Sigmoid colon (tissue), 7 donors: ENCODE results near the gene FLNC. TPM values are rescaled to one million over a fixed set of nuclear protein-coding genes. Genes with fewer than 3 reads are reported as not detected.

ENCODE experiments used
- DNase-seq: peaks from one replicate; pipeline ENCODE4 v3.0.0-alpha.2; 2019
- H3K27ac ChIP-seq, 4 donors: fragments of 200-600 bp; sonication (generic); one replicate each; pipeline ENCODE4 v1.5.1; 2016 to 2019; ENCODE audit warnings: mild to moderate bottlenecking in 1 of 4
- H3K27me3 ChIP-seq, 3 donors: fragments of 200-600 bp; sonication (generic); one replicate each; pipeline ENCODE4 v1.5.1; 2019; ENCODE audit warnings: mild to moderate bottlenecking in 1 of 3
- H3K36me3 ChIP-seq, 4 donors: fragments of 200-600 bp; sonication (generic); one replicate each; pipeline ENCODE4 v1.5.1; 2016 to 2019
- H3K4me1 ChIP-seq, 4 donors: fragments of 200-600 bp; sonication (generic); one replicate each; pipeline ENCODE4 v1.5.1; 2017 to 2019
- H3K4me3 ChIP-seq, 4 donors: fragments of 200-600 bp; sonication (generic); one replicate each; pipeline ENCODE4 v1.5.1; 2017 to 2019; ENCODE audit warnings: mild to moderate bottlenecking in 2 of 4, moderate library complexity in 1 of 4
- H3K9me3 ChIP-seq, 4 donors: fragments of 200-600 bp in 3 of 4; sonication (generic) in 3 of 4; one replicate each; pipeline versions ENCODE4 v1.5.1 to v1.6.1; 2013 to 2019
- CTCF ChIP-seq, 4 experiments: fragments of 450-650 bp in 3 of 4; fragments of 200-600 bp in 1 of 4; IDR thresholded peaks; one replicate each; pipeline ENCODE4 v1.5.1; 2016 to 2019; ENCODE audit warnings: antibody characterized with exemption in 4 of 4, mild to moderate bottlenecking in 3 of 4, moderate library complexity in 2 of 4
- EP300 ChIP-seq, 4 donors: sonication (generic); formaldehyde crosslinking; IDR thresholded peaks; one replicate each; pipeline ENCODE4 v1.6.1; 2017; ENCODE audit warnings: antibody characterized with exemption in 4 of 4
- POLR2A ChIP-seq, 2 donors: fragments of 450-650 bp; IDR thresholded peaks; one replicate each; pipeline ENCODE4 v1.6.1; 2016; ENCODE audit warnings: antibody characterized with exemption in 2 of 2, mild to moderate bottlenecking in 2 of 2, moderate library complexity in 2 of 2
- POLR2AphosphoS5 ChIP-seq, 4 donors: sonication (generic); formaldehyde crosslinking; IDR thresholded peaks; one replicate each; pipeline ENCODE4 v1.6.1; 2017; ENCODE audit warnings: antibody characterized with exemption in 4 of 4
- WGBS, 2 donors: extraction: QIAGEN DNeasy Blood & Tissue Kit; methylation state at CpG; one replicate each; pipeline ENCODE4 v1.1.7; 2013; 5-methylcytosine and 5-hydroxymethylcytosine counted together
- intact Hi-C: fragments of 100-400 bp; cut with DNase I; formaldehyde crosslinking; loops from one replicate; pipeline ENCODE4 v1.15.1; 2023
- polyA plus RNA-seq, 3 donors: library from polyadenylated mRNA; stranded (reverse); fragments of 200-250 nt; gene quantifications; one replicate each; pipeline ENCODE4 v1.2.3, GENCODE V29; 2013
- total RNA-seq, 4 donors: library from RNA; depleted of rRNA; stranded (reverse); fragments of >200 nt; gene quantifications; one replicate each; pipeline ENCODE4 v1.1.0, GENCODE V29; 2016
- donor health status: healthy with polysubstance abuse.
- donor health status: Bipolar disorder and iron deficiency.
- donor health status: healthy.

Gene FLNC
- total and polyA plus RNA-seq, 7 donors = 0.69 to 489 (median 95.3) TPM

DNA sequence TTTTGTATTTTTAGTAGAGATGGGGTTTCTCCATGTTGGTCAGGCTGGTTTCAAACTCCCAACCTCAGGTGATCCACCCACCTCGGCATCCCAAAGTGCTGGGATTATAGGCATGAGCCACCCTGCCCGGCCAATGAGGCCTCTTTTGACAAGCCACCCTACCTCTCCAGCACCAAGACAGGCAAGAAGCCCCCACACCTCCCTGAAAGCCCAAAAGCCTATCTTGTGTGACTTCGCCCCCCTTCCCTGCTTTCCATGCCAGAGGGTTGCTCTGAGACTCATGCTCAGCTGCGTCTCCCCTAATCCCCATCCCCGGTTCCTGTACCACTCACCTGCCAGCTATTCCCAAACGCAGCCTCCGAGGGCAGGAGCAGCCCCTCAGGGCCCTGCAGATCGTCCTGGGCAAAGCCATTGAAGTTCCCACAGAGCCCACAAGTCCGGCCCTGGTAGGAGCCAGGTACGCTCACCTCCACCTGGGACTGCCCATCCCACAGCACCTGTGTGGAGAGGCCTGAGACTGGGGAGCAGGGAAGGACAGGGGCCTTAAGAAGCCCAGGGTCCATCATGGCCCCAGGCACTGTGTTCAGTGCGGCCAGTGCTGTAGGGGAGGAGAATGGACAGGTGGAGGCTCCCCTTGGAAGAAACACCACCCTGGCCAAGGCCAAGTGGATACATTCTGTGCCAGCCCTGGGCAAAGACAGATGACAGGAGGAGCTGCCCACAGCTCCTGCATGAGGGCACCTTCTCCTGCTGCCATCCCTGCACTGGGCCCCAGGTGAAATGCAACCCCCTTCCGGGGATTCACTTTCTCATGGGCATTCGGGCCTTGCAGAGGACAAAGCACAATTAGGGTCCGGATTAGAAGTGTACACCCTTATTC lies 48.3 kb downstream of the FLNC start:
- peak; percentile 39 for DNase-seq
- H3K4me1 ChIP-seq = peaks cover 0 to 9% (median 3%) of the 10 kb centered on the region in 4 donors
- no peak overlapping the region for H3K4me3 ChIP-seq
- no peaks in the 10 kb centered on the region for H3K27me3 ChIP-seq
- no peaks in the 10 kb centered on the region for H3K36me3 ChIP-seq
- no peak overlapping the region for H3K27ac ChIP-seq
- no peaks in the 10 kb centered on the region for H3K9me3 ChIP-seq
- intact Hi-C loops = no loop called here
- 91 to 94% methylated on average over 14 of the region's 14 CpGs for WGBS, 2 donors
- no peak for TF ChIP-seq POLR2A (IDR thresholded peaks at IDR 0.05)
- no peak for TF ChIP-seq POLR2AphosphoS5 (IDR thresholded peaks at IDR 0.05)
- no peak for TF ChIP-seq CTCF (IDR thresholded peaks at IDR 0.05)
- TF ChIP-seq EP300 (IDR thresholded peaks at IDR 0.05) = no peak

GRCh38 chr7:128879461-128879938 lies 49.3 kb downstream of the FLNC start:
- Histone ChIP-seq H3K27me3 (no peaks in the 10 kb centered on the region), H3K4me1 (peaks cover 0 to 9% (median 3%) of the 10 kb centered on the region in 4 donors), H3K36me3 (no peaks in the 10 kb centered on the region), H3K4me3 (no peak overlapping the region), H3K27ac (no peak overlapping the region), H3K9me3 (no peaks in the 10 kb centered on the region)
- intact Hi-C loops = no loop called here
- DNase-seq = peak; percentile 61
- TF ChIP-seq EP300 (IDR thresholded peaks at IDR 0.05) (no peak), POLR2A (IDR thresholded peaks at IDR 0.05) (no peak), POLR2AphosphoS5 (IDR thresholded peaks at IDR 0.05) (no peak), CTCF (IDR thresholded peaks at IDR 0.05) (no peak)
- WGBS, 2 donors = 79 to 88% methylated on average over 19 of the region's 19 CpGs

DNA sequence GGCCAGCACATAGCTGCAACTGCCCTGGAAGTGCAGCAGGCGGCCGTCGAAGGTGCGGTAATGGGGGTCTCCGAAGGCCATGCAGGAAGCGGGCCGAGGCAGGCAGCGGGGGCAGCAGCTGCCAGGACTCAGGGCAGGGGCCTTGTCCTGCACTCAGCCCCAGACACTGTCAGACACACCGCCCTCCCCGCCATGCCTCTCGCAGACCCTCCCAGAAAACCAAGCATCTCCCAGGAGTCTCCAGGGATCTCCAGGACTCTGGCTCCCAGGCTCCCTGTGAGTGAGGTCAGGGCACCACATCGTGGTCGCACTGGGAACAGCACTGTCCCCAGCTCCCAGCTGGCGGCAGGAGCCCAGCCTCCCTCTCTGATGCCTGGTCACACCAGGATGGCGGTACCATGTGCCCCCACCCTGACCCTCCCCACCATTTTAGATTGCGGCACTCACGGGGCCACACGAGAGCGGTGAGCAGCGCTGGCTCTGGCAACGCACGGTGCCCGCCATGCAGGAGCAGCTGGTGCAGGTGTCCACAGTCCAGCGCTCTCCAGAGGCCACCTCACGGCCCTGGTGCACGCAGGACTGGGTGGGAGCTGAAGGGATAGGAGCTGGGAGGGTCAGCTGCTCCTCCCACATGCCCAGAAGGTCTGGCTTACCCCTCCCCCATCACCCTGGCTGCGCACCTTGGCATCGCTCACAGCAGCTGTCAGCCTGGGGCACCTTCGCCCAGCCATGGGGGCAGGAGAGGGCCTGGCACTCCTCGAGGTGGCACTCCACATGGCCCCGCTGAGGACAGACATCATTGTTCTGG lies 49.9 kb downstream of the FLNC start:
- intact Hi-C loops = loop anchor here (5.0 kb wide), 1 partner anchor 143 kb away; the partner anchor contains the start of gene CALU
- no peak overlapping the region for H3K27ac ChIP-seq
- TF ChIP-seq POLR2AphosphoS5 (IDR thresholded peaks at IDR 0.05) = no peak
- TF ChIP-seq EP300 (IDR thresholded peaks at IDR 0.05) = no peak
- peak; percentile 62 to 83 (median 74) for TF ChIP-seq CTCF (IDR thresholded peaks at IDR 0.05)
- no peak for TF ChIP-seq POLR2A (IDR thresholded peaks at IDR 0.05)
- 41 to 47% methylated on average over 31 of the region's 31 CpGs for WGBS, 2 donors
- no peaks in the 10 kb centered on the region for H3K27me3 ChIP-seq
- peaks cover 0 to 9% (median 3%) of the 10 kb centered on the region in 4 donors for H3K4me1 ChIP-seq
- H3K9me3 ChIP-seq = no peaks in the 10 kb centered on the region
- no peaks in the 10 kb centered on the region for H3K36me3 ChIP-seq
- peak; percentile 84 for DNase-seq
- no peak overlapping the region for H3K4me3 ChIP-seq

- DNase-seq = peak; percentile 53
- WGBS, 2 donors = 75 to 86% methylated on average over 11 of the region's 11 CpGs
- H3K27me3 ChIP-seq = no peaks in the 10 kb centered on the region
- H3K36me3 ChIP-seq = no peaks in the 10 kb centered on the region
- TF ChIP-seq POLR2A (IDR thresholded peaks at IDR 0.05) (no peak), CTCF (IDR thresholded peaks at IDR 0.05) (no peak), EP300 (IDR thresholded peaks at IDR 0.05) (no peak), POLR2AphosphoS5 (IDR thresholded peaks at IDR 0.05) (no peak)
- no peaks in the 10 kb centered on the region for H3K9me3 ChIP-seq
- H3K27ac ChIP-seq = no peak overlapping the region
- H3K4me3 ChIP-seq = no peak overlapping the region
- peaks cover 0 to 9% (median 3%) of the 10 kb centered on the region in 4 donors for H3K4me1 ChIP-seq
- intact Hi-C loops = loop anchor here (5.0 kb wide), 1 partner anchor 144 kb away; the partner anchor contains the start of gene CALU
Observed at GRCh38 chr7:128880791-128881457, 50.7 kb downstream of the FLNC start.
